Measurements from ENCODE around the gene PSMC3IP.

DNA sequence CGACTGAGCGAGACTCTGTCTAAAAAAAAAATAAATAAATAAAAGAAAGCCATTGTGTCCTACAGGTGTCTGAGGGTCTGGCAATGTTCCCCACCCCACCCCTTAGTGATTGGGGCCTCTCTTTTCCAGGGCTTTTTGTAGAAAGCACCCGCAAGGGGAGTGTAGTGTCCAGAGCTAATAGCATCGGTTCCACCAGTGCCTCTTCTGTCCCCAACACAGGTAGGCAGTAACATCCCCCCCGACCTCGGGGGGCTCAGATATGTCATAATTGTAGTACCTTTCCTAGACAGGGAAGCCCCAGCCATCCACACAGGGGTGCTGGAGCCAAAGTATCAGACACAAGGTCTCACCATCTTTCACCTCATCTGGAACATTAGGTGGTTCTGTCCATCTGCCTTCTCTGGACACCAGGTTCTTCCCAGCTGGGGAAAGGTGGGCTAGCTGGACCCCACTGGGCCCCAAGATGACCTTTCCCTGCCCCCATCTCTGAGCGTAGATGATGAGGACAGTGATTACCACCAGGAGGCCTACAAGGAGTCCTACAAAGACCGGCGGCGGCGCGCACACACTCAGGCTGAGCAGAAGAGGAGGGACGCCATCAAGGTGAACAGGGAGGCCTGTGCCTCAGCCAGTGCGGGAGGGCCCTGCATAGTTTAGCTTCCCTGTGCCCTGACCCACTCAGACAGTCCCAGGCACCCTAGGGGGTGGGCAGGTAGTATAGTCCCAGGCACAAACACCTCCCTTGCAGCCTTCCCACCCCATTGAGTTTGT lies 9.0 kb downstream of the PSMC3IP start:
- TF ChIP-seq, protein P1, sequence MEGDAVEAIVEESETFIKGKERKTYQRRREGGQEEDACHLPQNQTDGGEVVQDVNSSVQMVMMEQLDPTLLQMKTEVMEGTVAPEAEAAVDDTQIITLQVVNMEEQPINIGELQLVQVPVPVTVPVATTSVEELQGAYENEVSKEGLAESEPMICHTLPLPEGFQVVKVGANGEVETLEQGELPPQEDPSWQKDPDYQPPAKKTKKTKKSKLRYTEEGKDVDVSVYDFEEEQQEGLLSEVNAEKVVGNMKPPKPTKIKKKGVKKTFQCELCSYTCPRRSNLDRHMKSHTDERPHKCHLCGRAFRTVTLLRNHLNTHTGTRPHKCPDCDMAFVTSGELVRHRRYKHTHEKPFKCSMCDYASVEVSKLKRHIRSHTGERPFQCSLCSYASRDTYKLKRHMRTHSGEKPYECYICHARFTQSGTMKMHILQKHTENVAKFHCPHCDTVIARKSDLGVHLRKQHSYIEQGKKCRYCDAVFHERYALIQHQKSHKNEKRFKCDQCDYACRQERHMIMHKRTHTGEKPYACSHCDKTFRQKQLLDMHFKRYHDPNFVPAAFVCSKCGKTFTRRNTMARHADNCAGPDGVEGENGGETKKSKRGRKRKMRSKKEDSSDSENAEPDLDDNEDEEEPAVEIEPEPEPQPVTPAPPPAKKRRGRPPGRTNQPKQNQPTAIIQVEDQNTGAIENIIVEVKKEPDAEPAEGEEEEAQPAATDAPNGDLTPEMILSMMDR (IDR thresholded peaks at IDR 0.05; ENCODE audit: low read depth, low read length, poor library complexity, severe bottlenecking) = no peak
- no peak for TF ChIP-seq EZH2phosphoT487 (IDR thresholded peaks at IDR 0.05; ENCODE audit: borderline replicate concordance, low read length)

Data from DOHH2 (cell line).